ENCODE measurements around the gene SSR3.
"Not testable (repeated sequence)": the region's sequence is repeated elsewhere in the genome, so short reads cannot be mapped to it uniquely, and the experiment has no call there.

- not testable (repeated sequence) for TF ChIP-seq ZNF169 (tag by site-specific recombination; IDR thresholded peaks at IDR 0.05); ZNF140 (tag by site-specific recombination; IDR thresholded peaks at IDR 0.05); ZNF112 (tag by site-specific recombination; IDR thresholded peaks at IDR 0.05); ZNF621 (tag by site-specific recombination; IDR thresholded peaks at IDR 0.05); MEIS1 (CRISPR knock-in tag; IDR thresholded peaks at IDR 0.05; ENCODE audit: borderline replicate concordance); CTCF (tag by site-specific recombination; IDR thresholded peaks at IDR 0.05); ZBTB49 (tag by site-specific recombination; IDR thresholded peaks at IDR 0.05; ENCODE audit: low read depth)
Observed at GRCh38 chr3:156569881-156570280, 15.0 kb upstream of the SSR3 start.
